ENCODE results near the gene RERE.

- TF ChIP-seq POLR2AphosphoS5 (IDR thresholded peaks at IDR 0.05; ENCODE audit: insufficient read depth in 1 of 2, low read depth in 1 of 2), result no peak
- no peak for TF ChIP-seq CTCF (IDR thresholded peaks at IDR 0.05)
- TF ChIP-seq POLR2A (IDR thresholded peaks at IDR 0.05), result no peak
Measured at GRCh38 chr1:8751984-8752383, 65.5 kb downstream of the RERE start.
